Gastroesophageal sphincter (tissue), 3 donors: ENCODE measurements around the gene CARD11.

Source experiments
- EP300 ChIP-seq: sonication (generic); formaldehyde crosslinking; IDR thresholded peaks from one replicate; pipeline ENCODE4 v1.6.1; 2017; ENCODE audit warnings: antibody characterized with exemption, mild to moderate bottlenecking
- POLR2A ChIP-seq, 2 donors: fragments of 450-650 bp; IDR thresholded peaks; one replicate each; pipeline ENCODE4 v1.6.1; 2017; ENCODE audit warnings: antibody characterized with exemption in 2 of 2, mild to moderate bottlenecking in 2 of 2, moderate library complexity in 1 of 2
- POLR2AphosphoS5 ChIP-seq: sonication (generic); formaldehyde crosslinking; IDR thresholded peaks from one replicate; pipeline ENCODE4 v1.6.1; 2017; ENCODE audit warnings: antibody characterized with exemption
- TF ChIP-seq, protein P1 (sequence below), 4 experiments: fragments of 200-600 bp in 2 of 4; fragments of 450-650 bp in 2 of 4; sonication (generic) in 1 of 4; IDR thresholded peaks; one replicate each; pipeline ENCODE4 v1.5.1; 2017 to 2019; ENCODE audit warnings: antibody characterized with exemption in 4 of 4, mild to moderate bottlenecking in 2 of 4, moderate library complexity in 2 of 4

DNA sequence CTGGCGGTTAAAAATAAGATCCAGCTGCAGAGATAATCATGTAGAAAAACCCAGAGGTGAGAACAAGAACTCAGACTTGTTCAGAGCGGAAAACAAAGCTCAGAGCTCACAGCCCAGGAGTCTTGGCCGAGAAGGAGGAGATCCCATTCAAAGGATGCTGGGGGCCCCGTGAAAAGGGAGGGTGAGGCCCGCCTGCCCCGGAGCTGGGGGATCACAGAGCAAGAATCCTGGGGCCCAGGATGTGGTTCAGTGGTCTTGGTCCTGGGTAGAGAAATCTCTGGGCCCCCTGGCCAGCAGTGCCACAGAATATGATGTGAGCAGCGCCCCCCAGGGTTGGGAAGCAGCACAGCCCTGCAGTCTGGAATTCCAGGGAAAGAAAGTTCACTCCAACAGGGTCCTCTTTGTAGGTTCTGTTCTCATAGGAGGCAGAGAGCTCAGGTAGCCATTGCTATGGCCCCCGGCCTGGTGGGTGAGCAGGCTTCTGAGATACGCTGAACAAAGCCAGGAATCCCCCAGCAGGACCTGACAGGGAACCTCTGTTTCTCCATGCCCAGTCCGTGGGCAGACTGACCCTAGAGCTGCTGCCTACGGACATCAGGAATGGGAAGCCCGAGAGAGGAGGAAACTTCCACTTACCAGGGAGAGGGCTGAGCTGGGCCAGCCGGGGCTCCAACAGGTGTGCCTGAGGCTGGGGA, 121.9 kb downstream of the CARD11 start:
- TF ChIP-seq POLR2A (IDR thresholded peaks at IDR 0.05): no peak
- TF ChIP-seq, protein P1, sequence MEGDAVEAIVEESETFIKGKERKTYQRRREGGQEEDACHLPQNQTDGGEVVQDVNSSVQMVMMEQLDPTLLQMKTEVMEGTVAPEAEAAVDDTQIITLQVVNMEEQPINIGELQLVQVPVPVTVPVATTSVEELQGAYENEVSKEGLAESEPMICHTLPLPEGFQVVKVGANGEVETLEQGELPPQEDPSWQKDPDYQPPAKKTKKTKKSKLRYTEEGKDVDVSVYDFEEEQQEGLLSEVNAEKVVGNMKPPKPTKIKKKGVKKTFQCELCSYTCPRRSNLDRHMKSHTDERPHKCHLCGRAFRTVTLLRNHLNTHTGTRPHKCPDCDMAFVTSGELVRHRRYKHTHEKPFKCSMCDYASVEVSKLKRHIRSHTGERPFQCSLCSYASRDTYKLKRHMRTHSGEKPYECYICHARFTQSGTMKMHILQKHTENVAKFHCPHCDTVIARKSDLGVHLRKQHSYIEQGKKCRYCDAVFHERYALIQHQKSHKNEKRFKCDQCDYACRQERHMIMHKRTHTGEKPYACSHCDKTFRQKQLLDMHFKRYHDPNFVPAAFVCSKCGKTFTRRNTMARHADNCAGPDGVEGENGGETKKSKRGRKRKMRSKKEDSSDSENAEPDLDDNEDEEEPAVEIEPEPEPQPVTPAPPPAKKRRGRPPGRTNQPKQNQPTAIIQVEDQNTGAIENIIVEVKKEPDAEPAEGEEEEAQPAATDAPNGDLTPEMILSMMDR (IDR thresholded peaks at IDR 0.05): no peak
- TF ChIP-seq POLR2AphosphoS5: no peak
- TF ChIP-seq EP300: no peak
